ENCODE results near the gene ZNF581.

ZNF581 gene

DNA sequence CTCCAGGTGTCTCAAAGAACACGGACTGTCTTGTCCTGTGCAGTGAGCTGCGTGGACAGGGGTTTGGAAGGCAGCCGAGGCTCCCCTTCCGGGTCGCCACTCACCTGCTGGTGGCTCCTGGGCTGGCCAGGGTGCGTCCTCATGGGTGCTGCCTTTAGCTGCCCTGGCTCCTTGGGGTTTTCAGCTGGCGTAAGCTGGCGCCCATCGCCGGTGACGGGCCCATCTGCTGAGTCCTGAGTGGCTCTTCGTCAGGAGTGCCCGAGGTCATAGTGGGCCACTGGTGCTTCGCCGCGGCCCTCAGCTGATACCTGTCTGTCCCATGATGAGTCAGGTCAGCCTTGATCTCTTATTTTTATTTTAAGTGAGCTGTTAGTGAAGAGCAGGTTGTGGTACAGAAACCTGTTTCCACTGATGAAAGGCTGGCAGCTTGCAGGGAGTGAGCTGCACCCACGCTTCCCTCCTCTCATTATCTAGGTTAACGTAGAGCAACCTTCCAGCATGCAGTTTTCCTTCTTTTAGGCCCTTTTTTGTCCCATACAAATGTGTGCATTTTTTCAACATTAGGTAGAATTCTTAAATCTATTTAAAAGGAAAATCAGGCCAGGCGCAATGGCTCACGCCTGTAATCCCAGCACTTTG lies 50.0 kb downstream of the ZNF581 start:
- no peak for DNase-seq (ENCODE audit: low read depth in 2 of 2)

DNA sequence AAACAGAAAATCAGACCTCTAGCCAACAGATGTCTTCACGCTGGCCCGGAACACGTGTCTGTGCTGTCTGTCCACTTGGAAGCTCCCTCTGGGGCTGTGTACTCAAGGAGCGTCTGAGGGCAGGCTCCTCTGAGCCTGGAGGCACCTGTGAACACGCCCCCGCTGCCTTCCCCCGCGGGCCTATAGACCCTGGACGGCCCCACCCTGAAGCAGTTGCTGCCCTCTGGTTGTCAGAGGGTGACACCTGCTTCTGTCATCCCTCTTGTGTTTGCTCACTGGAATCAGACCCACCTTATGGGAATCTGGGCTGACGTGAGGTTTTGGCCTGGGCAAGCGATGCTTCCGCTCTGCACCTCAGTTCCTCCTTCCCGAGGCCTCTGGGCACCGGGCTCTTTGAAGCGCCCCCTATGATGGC lies 50.8 kb downstream of the ZNF581 start:
- DNase-seq (ENCODE audit: low read depth in 2 of 2) = no peak

DNA sequence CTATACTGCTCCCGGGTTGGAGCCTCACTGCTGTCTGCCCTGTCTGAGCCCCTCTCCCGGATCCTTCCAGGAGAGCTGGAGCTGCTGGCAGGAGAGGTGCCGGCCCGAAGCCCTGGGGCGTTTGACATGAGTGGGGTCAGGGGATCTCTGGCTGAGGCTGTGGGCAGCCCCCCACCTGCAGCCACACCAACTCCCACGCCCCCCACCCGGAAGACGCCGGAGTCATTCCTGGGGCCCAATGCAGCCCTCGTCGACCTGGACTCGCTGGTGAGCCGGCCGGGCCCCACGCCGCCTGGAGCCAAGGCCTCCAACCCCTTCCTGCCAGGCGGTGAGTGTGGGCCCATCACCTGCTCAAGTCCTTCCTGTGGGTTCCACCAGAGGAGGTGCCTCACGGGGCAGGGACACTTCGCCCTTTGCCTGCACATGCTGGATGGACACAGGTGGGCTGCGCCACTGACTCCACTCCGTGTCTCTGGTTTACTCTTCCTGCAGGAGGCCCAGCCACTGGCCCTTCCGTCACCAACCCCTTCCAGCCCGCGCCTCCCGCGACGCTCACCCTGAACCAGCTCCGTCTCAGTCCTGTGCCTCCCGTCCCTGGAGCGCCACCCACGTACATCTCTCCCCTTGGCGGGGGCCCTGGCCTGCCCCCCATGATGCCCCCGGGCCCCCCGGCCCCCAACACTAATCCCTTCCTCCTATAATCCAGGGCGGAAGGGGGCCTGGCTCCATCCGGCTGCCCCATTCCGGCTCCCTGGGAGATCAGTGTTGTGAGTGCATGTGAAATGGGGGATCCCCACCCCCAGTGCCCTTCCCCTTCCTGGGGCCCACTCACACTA lies 51.4 kb downstream of the ZNF581 start:
- no peak for DNase-seq (ENCODE audit: low read depth in 2 of 2)

Measured in stimulated activated CD4-positive, alpha-beta T cell treated with anti-CD3 and anti-CD28 coated beads, Interleukin-1b, Interleukin-23, amount 100 ng/mL, for 1 hour (primary cell).